Activated naive CD8-positive, alpha-beta T cell treated with anti-CD3 and anti-CD28 coated beads, Interleukin-2, amount 10 ng/mL, durations not matched to agents 7 days and 5 days (primary cell): ENCODE data around the gene SRSF12. TPM values are rescaled to one million over a fixed set of nuclear protein-coding genes. Genes with fewer than 3 reads are reported as not detected.

Source experiments
- ATAC-seq: fragments of 150-1000 bp; cut with Tn5 transposase; one replicate; pipeline ENCODE4 v1.10.0; 2021; ENCODE audit warnings: low read depth, moderate library complexity
- POLR2A ChIA-PET: fragments of 350-600 bp; sonication (Branson Sonifier 250); formaldehyde crosslinking; loops from one replicate; lab custom pipeline; 2021; ENCODE audit warnings: antibody characterized with exemption; lab: Charles Lee
- DNase-seq: peaks from one replicate; pipeline ENCODE4 v3.0.0; 2021
- H3K27ac Mint-ChIP-seq: one replicate; pipeline ENCODE4 v1.8.0; 2022; ENCODE audit warnings: mild to moderate bottlenecking, mixed read lengths
- H3K27me3 Mint-ChIP-seq: one replicate; pipeline ENCODE4 v1.8.0; 2022; ENCODE audit warnings: mild to moderate bottlenecking, moderate library complexity, mixed read lengths
- H3K36me3 Mint-ChIP-seq: one replicate; pipeline ENCODE4 v1.8.0; 2021; ENCODE audit warnings: mild to moderate bottlenecking, mixed read lengths
- H3K4me1 Mint-ChIP-seq: one replicate; pipeline ENCODE4 v1.8.0; 2021; ENCODE audit warnings: mixed read lengths
- H3K4me3 Mint-ChIP-seq: one replicate; pipeline ENCODE4 v1.8.0; 2022; ENCODE audit warnings: mild to moderate bottlenecking, moderate library complexity, mixed read lengths
- H3K9me3 Mint-ChIP-seq: one replicate; pipeline ENCODE4 v1.8.0; 2021; ENCODE audit warnings: mixed read lengths
- total RNA-seq, 2 experiments: library from RNA; stranded (reverse); gene quantifications; one replicate each; pipeline ENCODE4 v1.2.3, GENCODE V29; 2021

SRSF12 gene
- total RNA-seq: not detected

GRCh38 chr6:89117211-89118108 is at the start of gene SRSF12:
Gene SRSF12 (minus strand): TSS chr6:89118071. CDS start chr6:89117887, 184 bp downstream.
- Mint-ChIP-seq H3K36me3 (no peaks in the 10 kb centered on the region), H3K27me3 (peaks cover 26% of the 10 kb centered on the region), H3K9me3 (no peaks in the 10 kb centered on the region), H3K4me1 (peaks cover 8% of the 10 kb centered on the region), H3K4me3 (peak within 1 kb of the TSS; percentile 80), H3K27ac (peak within 1 kb of the TSS; percentile 13)
- ATAC-seq: peak; percentile 85
- POLR2A ChIA-PET: interaction anchor here (0.8 to 2.2 kb wide), 3 partner anchors 9 to 38 kb away, joined by 6 to 10 read pairs (median 7); partner anchors contain the start of genes PM20D2 and PNRC1
- peak; percentile 69 for DNase-seq

GRCh38 chr6:89162047-89162371 is 44.1 kb upstream of the SRSF12 start:
- no peaks in the 10 kb centered on the region for H3K9me3 Mint-ChIP-seq
- H3K27ac Mint-ChIP-seq: no peak overlapping the region
- H3K27me3 Mint-ChIP-seq: no peaks in the 10 kb centered on the region
- H3K4me3 Mint-ChIP-seq: no peak overlapping the region
- ATAC-seq (no peak), DNase-seq (no peak)
- no peaks in the 10 kb centered on the region for H3K4me1 Mint-ChIP-seq
- POLR2A ChIA-PET: no interaction called here
- peaks cover 24% of the 10 kb centered on the region for H3K36me3 Mint-ChIP-seq

GRCh38 chr6:89161326-89162046 is 43.6 kb upstream of the SRSF12 start:
- no peak for DNase-seq
- H3K27ac Mint-ChIP-seq: peak overlapping the region; percentile 17
- ATAC-seq: no peak
- no peaks in the 10 kb centered on the region for H3K27me3 Mint-ChIP-seq
- H3K36me3 Mint-ChIP-seq: peaks cover 24% of the 10 kb centered on the region
- peaks cover under 1% of the 10 kb centered on the region for H3K4me1 Mint-ChIP-seq
- POLR2A ChIA-PET: no interaction called here
- no peaks in the 10 kb centered on the region for H3K9me3 Mint-ChIP-seq
- H3K4me3 Mint-ChIP-seq: no peak overlapping the region

DNA sequence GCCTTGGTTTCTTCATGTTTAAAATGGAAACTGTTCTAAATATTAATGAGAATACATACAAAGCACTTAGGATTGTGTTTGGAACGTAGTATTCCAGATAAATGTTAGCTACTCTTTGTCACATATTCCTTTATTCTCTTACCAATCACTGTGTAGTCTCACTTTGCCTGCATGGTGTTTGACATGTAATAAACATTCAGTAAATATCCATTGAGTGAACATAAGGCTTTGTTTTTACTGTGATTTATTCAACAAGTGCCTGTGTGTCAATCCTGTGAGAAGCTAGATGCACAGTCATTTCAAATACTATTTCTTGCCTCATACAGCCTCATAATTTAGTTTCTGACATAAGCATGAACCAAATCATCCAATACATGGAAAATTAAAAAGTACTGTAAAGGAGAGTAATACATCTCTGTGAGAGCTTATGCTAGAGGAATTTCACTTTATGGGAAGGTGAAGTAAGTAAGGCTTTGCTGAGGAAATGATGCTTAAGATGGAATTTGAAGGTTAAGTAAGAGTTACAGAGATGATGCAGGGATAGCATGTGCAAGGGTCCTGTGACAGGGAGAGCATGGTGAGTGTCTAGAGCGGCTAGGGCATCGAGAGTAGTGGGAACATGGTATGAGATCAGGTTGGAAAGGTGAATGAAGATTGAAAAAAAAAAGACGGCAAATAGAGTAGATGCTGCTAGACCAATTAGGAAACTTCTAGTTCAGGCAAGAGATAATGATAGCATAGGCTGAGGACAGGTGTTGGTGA is 42.6 kb upstream of the SRSF12 start:
- peaks cover 3% of the 10 kb centered on the region for H3K4me1 Mint-ChIP-seq
- H3K9me3 Mint-ChIP-seq: no peaks in the 10 kb centered on the region
- no peak overlapping the region for H3K4me3 Mint-ChIP-seq
- ATAC-seq: no peak
- H3K27ac Mint-ChIP-seq: no peak overlapping the region
- H3K36me3 Mint-ChIP-seq: peaks cover 26% of the 10 kb centered on the region
- no peaks in the 10 kb centered on the region for H3K27me3 Mint-ChIP-seq
- POLR2A ChIA-PET: no interaction called here
- no peak for DNase-seq

DNA sequence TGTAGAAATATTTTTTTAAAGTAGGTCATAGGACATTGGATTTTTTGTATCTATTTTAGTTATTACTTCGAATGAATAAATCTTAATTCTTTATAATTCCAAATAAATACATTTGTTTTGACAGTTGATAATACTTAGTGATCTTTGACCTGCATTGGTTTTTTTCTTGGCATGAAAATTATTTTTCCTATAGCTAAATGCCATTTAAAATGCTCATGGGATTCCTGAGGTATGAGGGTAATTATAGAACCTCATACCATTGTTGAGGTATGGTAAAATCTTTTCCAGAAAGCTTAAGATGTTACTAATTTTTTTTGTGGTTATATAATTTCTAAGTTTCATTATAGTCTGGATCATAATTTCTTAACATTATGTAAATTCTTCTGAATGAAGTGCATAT is 36.3 kb upstream of the SRSF12 start:
- POLR2A ChIA-PET: no interaction called here

GRCh38 chr6:89148016-89148750 is 30.3 kb upstream of the SRSF12 start:
- POLR2A ChIA-PET: interaction anchor here (0.5 to 5.0 kb wide), 4 partner anchors 67 to 195 kb away, joined by 3 to 103 read pairs (median 6); partner anchors contain the start of gene PNRC1
- H3K27ac Mint-ChIP-seq: no peak overlapping the region
- H3K27me3 Mint-ChIP-seq: peaks cover 2% of the 10 kb centered on the region
- no peak for ATAC-seq
- peaks cover 21% of the 10 kb centered on the region for H3K36me3 Mint-ChIP-seq
- peaks cover 38% of the 10 kb centered on the region for H3K4me1 Mint-ChIP-seq
- H3K9me3 Mint-ChIP-seq: no peaks in the 10 kb centered on the region
- no peak for DNase-seq
- H3K4me3 Mint-ChIP-seq: peak overlapping the region; percentile 55

More for the DNA sequence above, 36.3 kb upstream of the SRSF12 start:
- no peaks in the 10 kb centered on the region for H3K27me3 Mint-ChIP-seq
- DNase-seq (no peak), ATAC-seq (no peak)
- H3K27ac Mint-ChIP-seq: no peak overlapping the region
- H3K36me3 Mint-ChIP-seq: peaks cover 26% of the 10 kb centered on the region
- no peak overlapping the region for H3K4me3 Mint-ChIP-seq
- peaks cover 17% of the 10 kb centered on the region for H3K4me1 Mint-ChIP-seq
- no peaks in the 10 kb centered on the region for H3K9me3 Mint-ChIP-seq

DNA sequence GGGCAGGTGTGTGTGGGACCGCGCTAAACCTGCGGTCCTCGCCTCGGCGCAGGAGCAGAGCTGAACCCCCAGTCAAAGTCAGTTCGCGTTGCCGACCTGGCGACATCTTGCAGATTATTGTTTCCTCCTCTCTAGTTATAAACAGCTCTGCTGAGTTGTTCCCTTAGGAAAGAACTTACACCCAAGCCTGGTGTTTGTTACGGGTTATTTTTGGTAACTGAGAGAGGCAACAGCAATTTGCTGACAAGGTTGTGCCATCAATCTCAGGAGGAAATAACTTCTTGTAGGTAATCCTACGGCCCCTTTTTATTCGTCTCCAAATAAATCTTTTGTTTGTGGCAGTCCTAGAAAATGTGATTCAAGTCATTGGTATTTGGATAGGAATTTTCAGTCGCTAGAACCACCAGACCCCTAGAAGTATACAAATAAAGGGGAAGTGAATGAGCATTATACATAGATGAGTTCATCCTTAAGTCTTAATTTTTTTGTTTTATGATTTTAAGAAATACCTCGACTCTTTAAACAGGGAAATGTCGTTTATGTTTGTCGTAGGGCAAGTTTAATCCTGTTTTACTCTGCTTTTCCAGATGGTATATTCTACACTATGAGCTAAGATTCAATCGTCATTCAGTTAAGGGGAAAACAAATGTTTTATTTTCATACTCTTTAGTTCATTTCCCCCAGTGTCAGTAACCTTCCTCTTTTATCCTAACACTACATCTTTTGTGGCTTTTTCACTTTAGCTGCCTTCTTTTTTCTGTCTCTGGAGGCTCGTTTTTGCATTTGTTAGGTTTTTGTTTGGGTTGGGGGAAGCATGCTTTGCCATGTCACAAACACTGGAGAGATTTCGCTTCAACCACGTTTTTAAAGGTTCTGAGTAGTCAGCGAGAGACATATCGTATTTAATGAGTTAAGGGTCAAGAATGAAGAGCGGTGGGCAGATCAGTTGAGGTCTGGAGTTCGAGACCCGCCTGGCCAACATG is 29.1 kb upstream of the SRSF12 start:
- Mint-ChIP-seq H3K9me3 (no peaks in the 10 kb centered on the region), H3K4me3 (peak overlapping the region; percentile 84), H3K36me3 (peaks cover 21% of the 10 kb centered on the region), H3K27ac (peak overlapping the region; percentile 76), H3K4me1 (peaks cover 38% of the 10 kb centered on the region), H3K27me3 (peaks cover 6% of the 10 kb centered on the region)
- no peak for ATAC-seq
- POLR2A ChIA-PET: interaction anchor here (0.6 to 5.0 kb wide), 11 partner anchors 8 to 519 kb away, joined by 3 to 103 read pairs (median 3); partner anchors contain the start of gene PNRC1
- no peak for DNase-seq

DNA sequence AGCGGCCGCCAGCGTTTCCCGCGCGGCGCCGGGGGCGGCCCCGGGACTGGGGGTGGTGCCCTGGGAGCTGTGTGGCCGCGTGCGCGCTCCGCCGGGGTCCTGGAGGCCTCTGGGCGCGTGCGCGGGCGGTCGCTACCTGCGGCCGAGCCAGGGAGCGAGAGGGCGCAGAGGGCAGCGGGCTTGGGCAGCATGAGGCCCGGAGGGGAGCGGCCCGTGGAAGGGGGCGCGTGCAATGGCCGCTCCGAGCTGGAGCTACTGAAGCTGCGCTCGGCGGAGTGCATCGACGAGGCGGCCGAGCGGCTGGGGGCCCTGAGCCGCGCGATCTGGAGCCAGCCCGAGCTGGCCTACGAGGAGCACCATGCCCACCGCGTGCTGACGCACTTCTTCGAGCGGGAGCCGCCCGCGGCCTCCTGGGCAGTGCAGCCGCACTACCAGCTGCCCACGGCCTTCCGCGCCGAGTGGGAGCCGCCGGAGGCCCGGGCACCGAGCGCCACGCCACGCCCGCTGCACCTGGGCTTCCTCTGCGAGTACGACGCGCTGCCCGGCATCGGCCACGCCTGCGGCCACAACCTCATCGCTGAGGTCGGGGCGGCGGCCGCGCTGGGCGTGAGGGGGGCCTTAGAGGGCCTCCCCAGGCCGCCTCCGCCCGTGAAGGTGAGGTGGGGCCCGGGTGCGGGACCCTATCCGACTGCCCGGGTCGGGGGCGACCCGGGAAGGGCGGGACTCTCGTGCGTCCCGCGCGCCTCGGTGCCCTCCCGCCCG is 28.3 kb upstream of the SRSF12 start, which contains the start of gene PM20D2:
TSS of gene PM20D2 (plus strand) at position 100 of the 762 bp plus-strand sequence. CDS start at position 190, 90 bp downstream.
- DNase-seq (peak; percentile 85), ATAC-seq (peak; percentile 81)
- Mint-ChIP-seq H3K4me1 (peaks cover 35% of the 10 kb centered on the region), H3K27ac (peak within 1 kb of the TSS; percentile 97), H3K4me3 (peak within 1 kb of the TSS; percentile 91), H3K27me3 (peaks cover 6% of the 10 kb centered on the region), H3K9me3 (no peaks in the 10 kb centered on the region), H3K36me3 (peaks cover 19% of the 10 kb centered on the region)
- POLR2A ChIA-PET: interaction anchor here (0.6 to 5.0 kb wide), 13 partner anchors 9 to 683 kb away, joined by 3 to 103 read pairs (median 3); partner anchors contain the start of genes PNRC1 and SRSF12

DNA sequence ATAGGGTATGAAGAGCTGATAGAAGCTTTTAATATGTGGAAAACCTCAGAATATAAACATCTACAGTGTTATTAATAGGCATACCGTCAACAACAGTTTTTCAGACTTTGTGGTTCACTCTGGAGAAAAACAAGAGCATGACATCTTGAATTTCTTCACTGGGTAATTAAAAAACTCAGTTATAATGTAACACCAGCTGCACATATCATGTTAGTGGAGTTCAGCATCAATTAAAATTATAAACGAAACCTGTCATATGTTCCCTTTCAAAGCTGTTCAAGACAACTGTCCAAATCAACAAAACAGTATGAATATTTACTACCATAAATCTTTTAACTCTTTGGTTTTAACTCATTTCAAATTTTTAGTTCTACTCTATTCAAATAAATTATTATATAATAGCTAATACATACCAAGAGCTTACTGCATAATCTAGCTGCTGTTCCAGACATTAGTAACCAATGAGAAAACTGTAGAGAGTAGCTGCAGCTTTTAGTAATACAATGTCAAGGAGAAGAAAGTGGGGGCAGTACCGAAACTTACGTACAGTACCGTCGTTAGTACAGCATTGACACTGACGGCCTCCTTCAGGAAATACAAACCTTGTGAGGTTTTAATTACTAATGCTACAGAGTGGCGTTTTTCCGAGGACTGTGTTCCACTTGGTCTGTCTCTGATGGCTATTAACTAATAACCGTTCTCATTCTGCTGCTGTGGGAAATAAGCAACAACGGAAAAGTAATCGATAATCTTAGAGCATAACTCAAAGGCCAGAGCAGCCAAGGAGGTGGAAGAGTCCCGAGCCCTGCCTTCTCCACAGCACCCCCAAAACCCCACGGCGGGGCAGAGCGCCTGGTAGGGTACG is 27.5 kb upstream of the SRSF12 start:
- no peak for DNase-seq

DNA sequence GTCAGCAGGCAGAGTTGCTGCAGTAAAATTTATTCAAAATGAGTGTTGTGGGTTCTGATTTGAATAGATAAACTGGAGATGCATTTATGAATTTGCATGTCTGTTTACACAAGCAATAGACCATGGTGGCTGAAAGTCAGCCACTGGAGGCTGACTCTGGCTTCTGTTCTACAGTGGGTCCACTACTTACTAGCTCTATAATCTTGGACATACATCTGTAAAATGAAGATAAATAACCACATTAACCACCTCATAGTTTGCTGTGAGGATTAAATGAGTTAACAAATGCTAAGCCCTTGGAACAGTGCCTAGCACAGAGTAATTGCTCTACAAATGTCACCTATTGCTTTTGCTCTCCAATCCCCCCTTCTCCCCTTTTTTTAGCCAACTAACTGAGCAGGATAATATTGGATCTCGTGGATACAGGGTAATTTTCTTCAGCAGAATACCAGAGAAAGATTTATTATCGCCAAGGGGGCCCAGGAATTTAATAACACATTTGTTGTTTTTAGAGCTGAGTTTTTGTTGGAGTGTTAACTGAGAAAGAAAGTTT is 26.6 kb upstream of the SRSF12 start:
- Mint-ChIP-seq H3K36me3 (peaks cover 12% of the 10 kb centered on the region), H3K27ac (peak overlapping the region; percentile 55), H3K4me1 (peaks cover 27% of the 10 kb centered on the region), H3K27me3 (peaks cover 6% of the 10 kb centered on the region), H3K9me3 (no peaks in the 10 kb centered on the region), H3K4me3 (no peak overlapping the region)
- no peak for DNase-seq
- no peak for ATAC-seq
- POLR2A ChIA-PET: interaction anchor here (2.5 to 5.0 kb wide), 2 partner anchors 27 to 64 kb away, joined by 7 to 103 read pairs; partner anchors contain the start of genes PNRC1 and SRSF12

More for the DNA sequence above, 27.5 kb upstream of the SRSF12 start:
- peak overlapping the region; percentile 97 for H3K27ac Mint-ChIP-seq
- no peaks in the 10 kb centered on the region for H3K9me3 Mint-ChIP-seq
- H3K27me3 Mint-ChIP-seq: peaks cover 6% of the 10 kb centered on the region
- peaks cover 34% of the 10 kb centered on the region for H3K4me1 Mint-ChIP-seq
- H3K4me3 Mint-ChIP-seq: peak overlapping the region; percentile 91
- POLR2A ChIA-PET: interaction anchor here (0.5 to 5.0 kb wide), 10 partner anchors 10 to 684 kb away, joined by 3 to 103 read pairs (median 6); partner anchors contain the start of genes PNRC1 and SRSF12
- ATAC-seq: peak; percentile 68
- H3K36me3 Mint-ChIP-seq: peaks cover 19% of the 10 kb centered on the region
